ENCODE results near the gene PLPPR2.
"Not testable (repeated sequence)": the region's sequence is repeated elsewhere in the genome, so short reads cannot be mapped to it uniquely, and the experiment has no call there.

PLPPR2 gene

GRCh38 chr19:11324079-11324661 is 31.1 kb upstream of the PLPPR2 start:
- peak overlapping the region; percentile 60 for H3K27ac ChIP-seq
- no peak for TF ChIP-seq ZFX (IDR thresholded peaks at IDR 0.05; ENCODE audit: borderline replicate concordance)
- TF ChIP-seq, protein P1, sequence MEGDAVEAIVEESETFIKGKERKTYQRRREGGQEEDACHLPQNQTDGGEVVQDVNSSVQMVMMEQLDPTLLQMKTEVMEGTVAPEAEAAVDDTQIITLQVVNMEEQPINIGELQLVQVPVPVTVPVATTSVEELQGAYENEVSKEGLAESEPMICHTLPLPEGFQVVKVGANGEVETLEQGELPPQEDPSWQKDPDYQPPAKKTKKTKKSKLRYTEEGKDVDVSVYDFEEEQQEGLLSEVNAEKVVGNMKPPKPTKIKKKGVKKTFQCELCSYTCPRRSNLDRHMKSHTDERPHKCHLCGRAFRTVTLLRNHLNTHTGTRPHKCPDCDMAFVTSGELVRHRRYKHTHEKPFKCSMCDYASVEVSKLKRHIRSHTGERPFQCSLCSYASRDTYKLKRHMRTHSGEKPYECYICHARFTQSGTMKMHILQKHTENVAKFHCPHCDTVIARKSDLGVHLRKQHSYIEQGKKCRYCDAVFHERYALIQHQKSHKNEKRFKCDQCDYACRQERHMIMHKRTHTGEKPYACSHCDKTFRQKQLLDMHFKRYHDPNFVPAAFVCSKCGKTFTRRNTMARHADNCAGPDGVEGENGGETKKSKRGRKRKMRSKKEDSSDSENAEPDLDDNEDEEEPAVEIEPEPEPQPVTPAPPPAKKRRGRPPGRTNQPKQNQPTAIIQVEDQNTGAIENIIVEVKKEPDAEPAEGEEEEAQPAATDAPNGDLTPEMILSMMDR (IDR thresholded peaks at IDR 0.05): no peak

DNA sequence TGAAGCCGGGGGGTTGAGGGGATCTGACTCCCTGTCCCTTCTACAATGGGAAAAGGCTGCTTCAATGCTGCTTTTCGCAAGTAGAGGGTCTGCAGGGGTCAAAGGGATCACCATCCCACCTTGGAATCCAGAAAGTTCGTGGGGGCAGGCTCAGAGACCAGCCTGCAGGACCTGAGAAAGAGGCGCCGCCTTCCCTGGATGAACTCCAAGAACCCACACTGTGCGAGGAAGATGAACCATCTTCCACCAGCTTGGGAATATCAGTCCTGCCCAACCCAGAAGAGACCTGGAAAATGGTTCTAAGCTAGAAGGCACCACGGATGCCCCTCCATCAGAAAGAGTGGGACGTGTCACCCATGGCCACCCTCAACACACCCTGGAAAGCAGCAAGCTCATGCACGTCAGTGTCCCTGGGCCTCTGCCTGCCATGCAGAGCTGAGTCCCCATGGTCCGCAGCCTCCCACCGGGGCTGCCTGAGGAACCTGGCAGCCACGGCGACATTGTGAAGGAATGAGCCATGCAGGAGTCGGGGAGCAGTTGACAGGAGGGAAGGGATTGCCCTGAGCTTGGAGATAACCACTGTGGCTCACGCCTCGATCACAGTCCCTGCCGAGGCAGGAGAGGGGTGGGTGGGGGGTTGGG is 30.4 kb upstream of the PLPPR2 start:
- TF ChIP-seq ZFX (IDR thresholded peaks at IDR 0.05; ENCODE audit: borderline replicate concordance): no peak
- TF ChIP-seq, protein P1 (IDR thresholded peaks at IDR 0.05): no peak
- peak overlapping the region; percentile 60 for H3K27ac ChIP-seq

GRCh38 chr19:11325544-11325943 is 29.7 kb upstream of the PLPPR2 start:
- H3K27ac ChIP-seq: no peak overlapping the region
- TF ChIP-seq ZFX (IDR thresholded peaks at IDR 0.05; ENCODE audit: borderline replicate concordance): no peak
- TF ChIP-seq, protein P1 (IDR thresholded peaks at IDR 0.05): no peak

DNA sequence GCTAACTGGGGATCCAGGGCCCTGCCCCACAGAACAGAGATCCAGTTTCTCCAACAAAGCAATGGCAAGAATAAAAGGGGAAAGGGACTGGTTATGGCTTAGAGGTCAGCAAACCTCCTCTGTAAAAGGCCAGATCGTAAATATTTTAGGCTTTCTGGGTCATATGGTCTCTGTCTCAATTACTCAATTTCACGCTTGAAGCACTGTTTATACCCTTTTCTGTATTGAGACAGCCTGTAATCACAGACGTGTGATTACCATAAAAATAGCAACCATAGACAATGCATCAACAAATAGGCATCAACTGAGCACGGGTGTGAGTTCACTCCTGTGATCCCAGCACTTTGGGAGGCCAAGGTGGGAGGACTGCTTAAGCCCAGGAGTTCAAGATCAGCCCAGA is 25.1 kb upstream of the PLPPR2 start:
- TF ChIP-seq, protein P1 (IDR thresholded peaks at IDR 0.05): no peak
- H3K27ac ChIP-seq: no peak overlapping the region

- H3K27ac ChIP-seq: no peak overlapping the region
- TF ChIP-seq, protein P1 (IDR thresholded peaks at IDR 0.05): no peak
- TF ChIP-seq ZFX (IDR thresholded peaks at IDR 0.05; ENCODE audit: borderline replicate concordance): no peak
These were observed 23.7 kb upstream of the PLPPR2 start for GRCh38 chr19:11331502-11331901.

DNA sequence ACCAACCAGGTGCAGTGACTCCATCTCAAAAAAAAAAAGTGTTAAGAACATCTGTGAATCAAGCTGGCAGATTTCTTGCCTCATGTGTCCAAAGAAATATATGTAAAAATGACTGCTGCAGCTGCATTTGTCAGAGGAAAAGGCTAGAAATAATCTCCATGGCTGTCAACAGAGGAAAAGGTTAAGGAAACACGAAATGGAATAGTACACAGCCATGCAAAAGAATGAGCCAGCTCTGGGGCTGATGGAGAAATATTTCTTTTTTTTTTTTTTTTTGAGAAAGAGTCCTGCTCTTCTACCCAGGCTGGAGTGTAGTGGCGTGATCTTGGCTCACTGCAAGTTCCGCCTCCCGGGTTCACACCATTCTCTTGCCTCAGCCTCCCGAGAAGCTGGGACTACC is 22.4 kb upstream of the PLPPR2 start:
- no peak overlapping the region for H3K27ac ChIP-seq
- TF ChIP-seq, protein P1 (IDR thresholded peaks at IDR 0.05): no peak
- TF ChIP-seq ZFX (IDR thresholded peaks at IDR 0.05; ENCODE audit: borderline replicate concordance): no peak

DNA sequence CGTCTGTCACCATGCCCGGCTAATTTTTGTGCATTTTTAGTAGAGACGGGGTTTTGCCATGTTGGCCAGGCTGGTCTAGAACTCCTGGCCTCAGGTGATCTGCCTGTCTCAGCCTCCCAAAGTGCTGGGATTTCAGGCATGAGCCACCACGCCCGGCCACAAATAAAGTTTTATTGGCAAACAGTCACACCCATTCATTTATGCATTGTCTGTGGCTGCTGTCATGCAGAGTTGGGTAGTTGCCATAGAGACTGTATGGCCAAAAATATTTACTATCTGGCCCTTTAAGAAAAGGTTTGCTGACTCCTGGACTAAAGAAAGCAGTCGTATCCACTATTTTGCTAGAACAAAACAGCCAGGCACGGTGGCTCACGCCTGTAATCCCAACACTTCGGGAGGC is 21.4 kb upstream of the PLPPR2 start:
- not testable (repeated sequence) for H3K27ac ChIP-seq

All from 22Rv1 (cell line).